OCI-LY1 (cell line): ENCODE data around the gene ERBB3.

Experiments used
- EZH2 ChIP-seq: fragments of 200-600 bp; sonication (generic), shearing (Covaris generic); IDR thresholded peaks from 2 replicates; pipeline ENCODE4 v1.8.0; 2017; ENCODE audit warnings: borderline replicate concordance, mixed run types, mild to moderate bottlenecking, antibody characterized with exemption, low read length, moderate library complexity, mixed read lengths
- TF ChIP-seq, protein P1 (sequence below): fragments of 200-600 bp; sonication (generic), shearing (Covaris generic); IDR thresholded peaks from 2 replicates; pipeline ENCODE4 v1.5.1; 2017; ENCODE audit warnings: mild to moderate bottlenecking, antibody characterized with exemption, low read length, moderate library complexity, mixed read lengths

DNA sequence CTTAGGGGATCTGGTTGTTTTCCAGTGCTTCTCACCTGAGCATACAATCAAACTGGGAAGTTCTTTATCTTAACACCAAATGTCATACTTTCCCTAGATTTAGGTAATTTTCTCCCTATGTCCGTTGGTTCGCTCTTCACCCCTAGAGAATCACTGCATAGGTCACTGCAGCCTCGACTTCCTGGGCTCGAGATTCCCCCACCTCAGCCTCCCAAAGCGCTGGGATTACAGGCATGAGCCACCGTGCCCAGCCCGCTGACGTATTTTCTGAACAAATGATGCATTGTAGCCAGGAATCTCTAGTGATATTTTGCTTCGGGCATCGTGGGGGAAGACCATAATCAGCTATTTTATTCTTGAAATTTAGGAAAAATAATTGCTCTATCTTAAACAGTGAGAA is 35.4 kb downstream of the ERBB3 start:
- TF ChIP-seq, protein P1, sequence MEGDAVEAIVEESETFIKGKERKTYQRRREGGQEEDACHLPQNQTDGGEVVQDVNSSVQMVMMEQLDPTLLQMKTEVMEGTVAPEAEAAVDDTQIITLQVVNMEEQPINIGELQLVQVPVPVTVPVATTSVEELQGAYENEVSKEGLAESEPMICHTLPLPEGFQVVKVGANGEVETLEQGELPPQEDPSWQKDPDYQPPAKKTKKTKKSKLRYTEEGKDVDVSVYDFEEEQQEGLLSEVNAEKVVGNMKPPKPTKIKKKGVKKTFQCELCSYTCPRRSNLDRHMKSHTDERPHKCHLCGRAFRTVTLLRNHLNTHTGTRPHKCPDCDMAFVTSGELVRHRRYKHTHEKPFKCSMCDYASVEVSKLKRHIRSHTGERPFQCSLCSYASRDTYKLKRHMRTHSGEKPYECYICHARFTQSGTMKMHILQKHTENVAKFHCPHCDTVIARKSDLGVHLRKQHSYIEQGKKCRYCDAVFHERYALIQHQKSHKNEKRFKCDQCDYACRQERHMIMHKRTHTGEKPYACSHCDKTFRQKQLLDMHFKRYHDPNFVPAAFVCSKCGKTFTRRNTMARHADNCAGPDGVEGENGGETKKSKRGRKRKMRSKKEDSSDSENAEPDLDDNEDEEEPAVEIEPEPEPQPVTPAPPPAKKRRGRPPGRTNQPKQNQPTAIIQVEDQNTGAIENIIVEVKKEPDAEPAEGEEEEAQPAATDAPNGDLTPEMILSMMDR: no peak
- no peak for TF ChIP-seq EZH2
